Endothelial cell (in vitro differentiated cells): ENCODE results near the gene CCDC157. TPM values are rescaled to one million over a fixed set of nuclear protein-coding genes. Genes with fewer than 3 reads are reported as not detected.

Experiments used
- DNase-seq: peaks from one replicate; pipeline ENCODE4 v3.0.0; 2021; ENCODE audit warnings: low spot score
- H3K27ac Mint-ChIP-seq: one replicate; pipeline ENCODE4 v1.8.0; 2021; ENCODE audit warnings: mixed read lengths, inconsistent platforms; ENCODE audit not compliant: unreplicated experiment
- H3K27me3 Mint-ChIP-seq: one replicate; pipeline ENCODE4 v1.8.0; 2021; ENCODE audit warnings: mild to moderate bottlenecking, moderate library complexity, mixed read lengths, inconsistent platforms; ENCODE audit not compliant: unreplicated experiment
- H3K36me3 Mint-ChIP-seq: one replicate; pipeline ENCODE4 v1.8.0; 2021; ENCODE audit warnings: mild to moderate bottlenecking, low read depth, mixed read lengths, inconsistent platforms; ENCODE audit not compliant: unreplicated experiment
- H3K4me1 Mint-ChIP-seq: one replicate; pipeline ENCODE4 v1.8.0; 2021; ENCODE audit warnings: mild to moderate bottlenecking, mixed read lengths, inconsistent platforms; ENCODE audit not compliant: unreplicated experiment
- H3K4me3 Mint-ChIP-seq: one replicate; pipeline ENCODE4 v1.8.0; 2021; ENCODE audit warnings: mild to moderate bottlenecking, mixed read lengths, inconsistent platforms; ENCODE audit not compliant: unreplicated experiment
- H3K9me3 Mint-ChIP-seq: one replicate; pipeline ENCODE4 v1.8.0; 2021; ENCODE audit warnings: mixed read lengths, inconsistent platforms; ENCODE audit not compliant: unreplicated experiment
- total RNA-seq: library from RNA; stranded (reverse); fragmentation: NEBNext Ultra II Directional; extraction: Animal tissue kit (Norgen Biotek cat#: 25700); gene quantifications from one replicate; pipeline ENCODE4 v1.2.1, GENCODE V29; 2021; ENCODE audit not compliant: unreplicated experiment
- TF ChIP-seq, protein P1 (sequence below): fragments of 200-600 bp; sonication (generic); IDR thresholded peaks from one replicate; pipeline ENCODE4 v1.5.0; 2021; ENCODE audit warnings: antibody characterized with exemption; ENCODE audit not compliant: unreplicated experiment

Gene CCDC157
- total RNA-seq, 1 donor from 2014 or later = 3.3 TPM

DNA sequence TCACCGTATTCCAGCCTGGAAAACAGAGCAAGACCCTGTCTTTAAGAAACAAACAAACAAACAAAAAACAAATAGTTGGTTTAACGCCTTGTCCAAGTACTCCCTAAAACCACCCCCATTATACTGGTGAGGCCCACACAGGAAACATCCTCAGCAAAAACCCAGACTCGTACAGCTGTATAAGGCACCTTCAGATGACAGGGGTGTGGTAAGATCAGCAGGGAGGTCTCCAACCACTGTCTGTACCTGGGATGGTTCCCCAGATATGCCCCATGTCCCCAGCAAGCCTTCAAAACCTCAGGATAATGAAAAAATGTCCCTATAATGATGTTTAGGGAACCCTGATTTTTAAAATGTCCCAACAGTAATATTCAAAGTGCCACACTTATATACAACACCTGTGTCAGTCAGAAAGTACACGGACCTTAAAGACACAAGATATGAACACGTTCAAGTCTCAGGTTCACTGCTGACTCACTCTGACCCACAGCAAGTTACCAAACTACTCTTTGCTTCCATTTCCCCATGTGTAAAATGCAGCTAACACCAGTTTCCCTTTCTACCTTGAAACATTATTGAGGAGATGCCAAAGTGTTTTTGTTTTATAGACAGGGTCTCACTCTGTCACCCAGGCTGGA is 9.4 kb upstream of the CCDC157 start:
- Mint-ChIP-seq H3K27me3 (peaks cover 3% of the 10 kb centered on the region), H3K9me3 (no peaks in the 10 kb centered on the region), H3K36me3 (peaks cover 34% of the 10 kb centered on the region), H3K4me3 (peak overlapping the region; percentile 37), H3K4me1 (no peaks in the 10 kb centered on the region), H3K27ac (no peak overlapping the region)
- no peak for DNase-seq
- TF ChIP-seq, protein P1, sequence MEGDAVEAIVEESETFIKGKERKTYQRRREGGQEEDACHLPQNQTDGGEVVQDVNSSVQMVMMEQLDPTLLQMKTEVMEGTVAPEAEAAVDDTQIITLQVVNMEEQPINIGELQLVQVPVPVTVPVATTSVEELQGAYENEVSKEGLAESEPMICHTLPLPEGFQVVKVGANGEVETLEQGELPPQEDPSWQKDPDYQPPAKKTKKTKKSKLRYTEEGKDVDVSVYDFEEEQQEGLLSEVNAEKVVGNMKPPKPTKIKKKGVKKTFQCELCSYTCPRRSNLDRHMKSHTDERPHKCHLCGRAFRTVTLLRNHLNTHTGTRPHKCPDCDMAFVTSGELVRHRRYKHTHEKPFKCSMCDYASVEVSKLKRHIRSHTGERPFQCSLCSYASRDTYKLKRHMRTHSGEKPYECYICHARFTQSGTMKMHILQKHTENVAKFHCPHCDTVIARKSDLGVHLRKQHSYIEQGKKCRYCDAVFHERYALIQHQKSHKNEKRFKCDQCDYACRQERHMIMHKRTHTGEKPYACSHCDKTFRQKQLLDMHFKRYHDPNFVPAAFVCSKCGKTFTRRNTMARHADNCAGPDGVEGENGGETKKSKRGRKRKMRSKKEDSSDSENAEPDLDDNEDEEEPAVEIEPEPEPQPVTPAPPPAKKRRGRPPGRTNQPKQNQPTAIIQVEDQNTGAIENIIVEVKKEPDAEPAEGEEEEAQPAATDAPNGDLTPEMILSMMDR = no peak

DNA sequence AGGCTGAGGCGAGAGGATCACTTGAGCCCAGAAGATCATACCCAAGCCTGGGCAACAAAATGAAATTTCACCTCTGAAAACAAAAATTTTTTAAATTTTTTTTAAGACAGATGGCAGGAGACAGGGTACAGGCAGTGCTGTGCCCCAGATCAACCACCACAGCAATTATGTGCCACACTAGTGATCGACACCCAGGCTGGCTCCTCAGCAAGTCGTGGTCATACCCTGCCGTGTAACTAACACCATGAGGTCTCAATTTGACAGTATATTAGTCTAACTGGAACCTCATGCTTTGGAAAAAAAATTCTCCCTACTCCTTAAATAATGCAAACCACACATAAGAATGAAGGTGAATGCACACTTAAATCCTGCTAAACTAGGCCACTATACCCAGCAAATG is 8.4 kb upstream of the CCDC157 start:
- no peaks in the 10 kb centered on the region for H3K4me1 Mint-ChIP-seq
- TF ChIP-seq, protein P1 = no peak
- H3K36me3 Mint-ChIP-seq = peaks cover 35% of the 10 kb centered on the region
- DNase-seq = no peak
- no peak overlapping the region for H3K27ac Mint-ChIP-seq
- H3K4me3 Mint-ChIP-seq = no peak overlapping the region
- H3K27me3 Mint-ChIP-seq = peaks cover 3% of the 10 kb centered on the region
- no peaks in the 10 kb centered on the region for H3K9me3 Mint-ChIP-seq

DNA sequence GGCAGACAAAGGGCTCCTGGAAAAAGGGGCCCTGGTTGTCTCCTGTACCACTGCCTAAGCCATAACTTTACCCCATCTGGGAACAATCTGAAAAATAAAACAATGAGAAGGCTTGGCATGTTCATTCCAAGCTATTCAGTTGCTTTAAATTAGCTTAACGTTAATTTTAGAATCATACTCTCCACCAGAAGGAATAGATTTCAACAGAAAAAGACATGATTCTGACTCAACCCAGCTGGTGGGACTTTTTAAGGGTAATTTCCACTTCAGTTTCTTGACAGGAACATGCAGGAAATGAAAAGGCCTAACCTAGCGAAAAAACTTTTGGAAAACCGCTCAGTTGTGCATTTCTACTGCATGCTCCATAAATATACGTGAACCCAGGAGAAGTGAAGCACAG is 8.0 kb upstream of the CCDC157 start:
- H3K4me3 Mint-ChIP-seq = no peak overlapping the region
- no peak for DNase-seq
- H3K27ac Mint-ChIP-seq = no peak overlapping the region
- H3K36me3 Mint-ChIP-seq = peaks cover 36% of the 10 kb centered on the region
- TF ChIP-seq, protein P1 = no peak
- H3K27me3 Mint-ChIP-seq = peaks cover 3% of the 10 kb centered on the region
- H3K4me1 Mint-ChIP-seq = no peaks in the 10 kb centered on the region
- no peaks in the 10 kb centered on the region for H3K9me3 Mint-ChIP-seq

DNA sequence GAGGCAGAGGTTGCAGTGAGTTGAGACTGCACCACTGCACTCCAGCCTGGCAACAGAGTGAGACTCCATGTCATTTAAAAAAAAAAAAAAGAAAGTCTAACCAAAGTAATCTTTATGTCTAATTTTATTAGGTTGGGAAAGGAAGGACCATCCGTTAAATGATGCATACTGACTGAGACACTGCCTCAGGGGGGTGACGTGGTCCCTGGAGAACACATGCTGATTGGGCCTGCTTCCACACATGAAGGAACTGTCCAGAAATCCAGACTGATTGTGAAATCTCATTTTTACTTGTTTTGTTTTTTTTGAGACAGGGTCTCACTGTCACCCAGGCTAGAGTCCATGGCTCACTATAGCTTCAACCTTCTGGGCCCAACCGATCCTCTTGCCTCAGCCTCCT is 5.6 kb upstream of the CCDC157 start:
- H3K36me3 Mint-ChIP-seq = peaks cover 32% of the 10 kb centered on the region

DNA sequence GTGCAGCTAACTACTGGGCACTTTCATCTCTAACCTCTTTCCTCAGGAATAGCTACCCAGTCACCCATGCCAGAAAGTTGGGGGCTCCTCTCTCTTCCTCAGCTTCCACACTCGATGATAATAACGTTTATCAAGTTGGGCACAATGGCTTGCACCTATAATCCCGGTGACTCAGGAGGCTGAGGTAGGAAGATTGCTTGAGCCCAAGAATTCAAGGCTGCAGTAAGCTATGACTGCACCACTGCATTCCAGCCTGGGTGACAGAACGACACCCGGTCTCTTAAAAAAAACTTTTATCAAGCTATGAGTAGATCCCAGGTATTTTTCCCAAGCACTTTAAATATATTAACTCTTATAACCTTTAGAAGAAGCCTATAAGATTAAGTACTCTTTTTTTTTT is 2.2 kb upstream of the CCDC157 start:
- peaks cover 23% of the 10 kb centered on the region for H3K36me3 Mint-ChIP-seq
- H3K4me3 Mint-ChIP-seq = no peak overlapping the region
- TF ChIP-seq, protein P1 = no peak
- peak overlapping the region; percentile 61 for H3K27ac Mint-ChIP-seq
- peaks cover 6% of the 10 kb centered on the region for H3K27me3 Mint-ChIP-seq
- no peak for DNase-seq
- no peaks in the 10 kb centered on the region for H3K9me3 Mint-ChIP-seq
- peaks cover 24% of the 10 kb centered on the region for H3K4me1 Mint-ChIP-seq

More for the DNA sequence above, 5.6 kb upstream of the CCDC157 start:
- no peak for DNase-seq
- Mint-ChIP-seq H3K27ac (peak overlapping the region; percentile 64), H3K4me1 (peaks cover 18% of the 10 kb centered on the region), H3K27me3 (peaks cover 5% of the 10 kb centered on the region), H3K9me3 (no peaks in the 10 kb centered on the region), H3K4me3 (no peak overlapping the region)
- TF ChIP-seq, protein P1 = no peak
